ENCODE measurements around the gene PPP1R12B.
"Not testable (repeated sequence)": the region's sequence is repeated elsewhere in the genome, so short reads cannot be mapped to it uniquely, and the experiment has no call there.

PPP1R12B gene

GRCh38 chr1:202398439-202398838, 49.9 kb downstream of the PPP1R12B start:
- DNase-seq (ENCODE audit: low read depth) = not testable (repeated sequence)

DNA sequence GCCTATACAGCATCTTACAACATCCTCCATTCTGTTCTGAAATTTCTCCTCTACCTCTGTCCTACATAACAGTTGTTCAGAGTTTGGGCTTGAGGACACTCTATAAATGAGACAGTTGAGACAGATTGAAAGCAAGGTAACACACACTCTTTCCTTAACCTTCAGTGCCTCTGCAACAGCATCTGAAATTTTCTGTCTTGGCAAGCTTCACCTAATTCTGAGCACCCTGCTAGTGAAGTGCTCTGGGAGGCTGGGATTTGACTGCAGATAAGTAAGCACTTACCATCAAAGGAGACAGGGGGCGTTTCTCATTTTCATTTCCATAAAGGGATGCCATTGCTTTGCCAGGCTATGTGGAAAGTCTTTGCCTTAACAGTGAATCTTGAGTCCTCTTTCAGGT, 53.3 kb downstream of the PPP1R12B start:
- not testable (repeated sequence) for DNase-seq (ENCODE audit: low read depth)

DNA sequence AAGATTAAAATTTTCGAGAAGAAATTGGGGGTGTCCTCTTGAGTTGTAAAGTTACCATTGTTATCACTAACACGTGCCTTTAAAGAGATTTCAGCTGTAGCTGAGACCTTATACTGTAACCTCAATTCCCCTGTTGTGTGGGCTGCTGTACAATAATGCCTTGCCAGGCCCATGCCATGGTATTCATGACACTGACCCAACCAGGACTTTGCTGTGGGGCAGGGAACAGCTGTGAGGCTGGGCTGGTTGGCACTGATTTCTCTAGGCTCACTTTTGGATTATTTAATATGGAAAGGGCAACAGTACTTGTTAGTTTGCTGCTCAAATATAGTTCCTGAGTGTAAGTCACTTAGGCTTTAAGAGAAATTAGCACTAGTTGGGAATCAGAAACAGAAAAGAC, 54.9 kb downstream of the PPP1R12B start:
- not testable (repeated sequence) for DNase-seq (ENCODE audit: low read depth)

GRCh38 chr1:202405928-202406327, 57.4 kb downstream of the PPP1R12B start:
- DNase-seq (ENCODE audit: low read depth) = no peak

DNA sequence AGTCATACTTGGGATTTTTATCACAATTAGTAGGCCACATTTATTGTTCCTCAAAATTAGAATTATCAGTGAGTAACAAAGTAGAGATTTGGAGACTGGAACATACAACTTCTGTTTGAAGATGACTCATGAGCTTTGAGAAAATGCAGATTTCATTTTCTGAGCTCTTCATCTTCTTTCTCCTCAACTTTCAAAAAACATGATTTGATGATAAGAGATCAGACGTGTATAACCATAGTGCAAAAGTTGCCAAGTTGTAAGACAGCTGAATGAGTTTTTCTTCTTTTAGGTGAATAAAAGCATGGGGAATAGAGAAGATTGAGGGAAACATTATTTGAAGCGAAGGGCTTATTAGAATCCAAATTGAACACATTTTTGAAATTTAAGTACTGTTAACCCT, 58.4 kb downstream of the PPP1R12B start:
- not testable (repeated sequence) for DNase-seq (ENCODE audit: low read depth)

DNA sequence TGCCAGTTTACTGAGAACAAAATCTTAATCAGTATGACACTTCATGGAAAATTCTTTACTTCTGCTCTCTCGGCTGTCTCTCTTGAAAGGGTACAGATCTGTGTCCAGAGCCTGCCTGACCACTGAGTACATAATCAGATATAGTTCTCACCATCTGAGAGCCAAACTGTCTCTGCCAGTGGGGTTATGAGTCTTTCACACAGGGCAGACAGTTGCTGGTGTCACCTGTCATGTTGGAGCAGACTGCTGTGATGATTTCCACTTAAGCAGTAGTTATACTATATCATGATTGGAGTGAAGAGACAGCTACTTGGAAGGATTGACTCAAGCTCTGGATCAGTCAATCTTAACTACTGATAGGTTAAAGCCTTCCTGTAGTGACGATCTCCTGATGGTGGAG, 58.9 kb downstream of the PPP1R12B start:
- DNase-seq (ENCODE audit: low read depth) = not testable (repeated sequence)

DNA sequence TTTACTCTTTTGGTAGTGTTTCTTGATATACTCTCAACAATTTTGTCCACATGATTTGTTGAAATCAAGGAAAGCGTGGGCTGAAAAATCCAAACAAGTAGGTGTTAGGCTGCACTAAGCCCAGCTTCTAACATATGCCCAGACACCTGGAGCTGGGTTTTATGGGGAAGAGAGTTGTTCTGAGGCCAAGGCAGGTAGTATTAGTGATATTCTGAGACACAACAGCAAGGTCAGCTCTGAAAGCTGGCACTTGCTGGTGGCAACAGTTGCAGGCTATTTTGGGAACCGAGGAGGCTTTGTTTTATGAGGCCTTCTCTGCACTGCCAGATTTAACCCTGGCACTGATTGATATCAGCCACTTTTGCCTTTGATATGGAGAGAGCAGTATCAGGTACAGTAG, 61.8 kb downstream of the PPP1R12B start:
- not testable (repeated sequence) for DNase-seq (ENCODE audit: low read depth)

DNA sequence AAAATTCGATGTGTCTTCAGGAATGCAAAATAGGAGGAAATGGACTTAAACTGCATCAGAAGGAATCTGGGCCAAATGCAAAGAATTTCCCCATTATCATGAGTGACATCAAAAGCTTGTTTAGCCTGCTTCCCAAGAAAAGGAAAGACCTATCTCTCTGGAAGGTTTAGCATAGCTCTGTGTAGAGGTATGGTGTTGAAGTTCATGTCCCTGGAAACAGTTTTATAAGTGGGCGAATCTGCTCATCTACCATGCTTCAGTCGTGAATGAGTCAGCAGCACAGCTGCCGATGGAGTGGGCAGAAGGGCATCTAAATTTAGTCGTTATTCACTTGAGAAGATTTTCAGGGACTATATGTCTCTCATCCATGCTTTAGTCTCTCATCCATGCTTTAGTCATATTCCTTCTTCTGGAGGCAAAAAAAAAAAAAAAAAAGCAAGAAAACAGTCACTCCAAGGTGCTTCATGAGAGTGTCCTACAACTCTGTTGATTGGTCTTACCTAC, 62.4 kb downstream of the PPP1R12B start:
- peak; percentile 19 for DNase-seq (ENCODE audit: low read depth)

DNA sequence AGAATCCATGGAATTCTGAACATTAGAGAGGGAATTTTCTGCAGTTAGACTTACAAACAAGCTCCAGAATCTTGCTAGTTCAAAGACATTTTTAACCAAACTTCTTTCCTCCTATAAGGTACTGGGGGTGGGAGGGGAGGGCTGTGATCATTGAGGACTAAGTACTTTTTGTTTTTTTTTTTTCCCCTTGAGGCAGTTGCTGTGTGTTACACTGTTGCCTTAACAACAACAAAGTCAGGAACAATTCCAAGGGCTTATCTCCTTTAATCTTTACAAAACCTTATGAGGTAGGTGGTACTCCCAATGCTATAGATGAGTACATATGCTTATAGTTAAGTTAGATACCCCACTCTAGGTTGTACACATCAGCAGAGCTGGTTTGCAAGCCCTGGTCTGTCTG, 62.9 kb downstream of the PPP1R12B start:
- DNase-seq (ENCODE audit: low read depth) = no peak

DNA sequence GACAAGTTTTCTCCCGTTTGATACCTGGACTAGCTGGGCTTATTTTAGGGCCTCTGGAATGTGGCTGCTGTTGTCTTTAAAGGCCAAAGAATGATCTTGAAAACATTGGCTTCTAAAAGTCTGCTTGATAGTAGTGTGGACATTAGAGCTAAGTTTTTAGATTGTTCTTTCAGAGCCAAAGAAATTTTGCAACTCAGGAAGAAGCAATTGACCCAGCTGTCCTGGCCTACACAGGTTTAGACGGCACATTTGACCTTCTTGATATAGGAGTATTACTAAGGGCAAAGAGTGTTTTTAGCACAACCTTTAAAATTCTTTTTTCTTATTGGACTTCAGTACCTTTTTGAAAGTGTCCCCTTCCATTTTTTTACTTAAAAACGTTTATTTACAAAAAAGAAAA, 63.9 kb downstream of the PPP1R12B start:
- DNase-seq (ENCODE audit: low read depth) = not testable (repeated sequence)

GRCh38 chr1:202416641-202417040, 68.1 kb downstream of the PPP1R12B start:
- DNase-seq (ENCODE audit: low read depth) = no peak

GRCh38 chr1:202417141-202417540, 68.6 kb downstream of the PPP1R12B start:
- not testable (repeated sequence) for DNase-seq (ENCODE audit: low read depth)

DNA sequence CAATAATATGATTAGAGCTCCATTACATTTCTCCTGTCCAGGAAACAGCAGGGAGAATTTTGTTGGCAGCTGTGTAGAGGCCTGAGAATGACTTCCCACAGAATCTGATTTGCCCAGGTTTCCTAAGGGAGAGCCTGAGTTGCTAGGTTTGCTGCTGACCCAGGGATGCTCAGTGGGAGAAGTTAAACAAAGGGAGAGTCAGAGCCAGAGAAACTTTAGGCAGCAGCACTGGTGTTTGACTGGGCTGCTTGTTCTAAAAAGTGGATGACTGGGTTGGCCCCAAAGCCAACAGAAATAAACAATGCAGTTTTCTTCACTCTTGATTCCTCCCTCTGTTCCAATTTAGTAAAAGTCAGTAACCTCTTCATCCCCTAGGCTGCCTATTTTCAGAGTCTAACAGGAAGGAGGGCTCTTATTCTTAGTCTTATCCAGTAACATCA, 69.3 kb downstream of the PPP1R12B start:
- not testable (repeated sequence) for DNase-seq (ENCODE audit: low read depth)

GRCh38 chr1:202419731-202420130, 71.2 kb downstream of the PPP1R12B start:
- not testable (repeated sequence) for DNase-seq (ENCODE audit: low read depth)

DNA sequence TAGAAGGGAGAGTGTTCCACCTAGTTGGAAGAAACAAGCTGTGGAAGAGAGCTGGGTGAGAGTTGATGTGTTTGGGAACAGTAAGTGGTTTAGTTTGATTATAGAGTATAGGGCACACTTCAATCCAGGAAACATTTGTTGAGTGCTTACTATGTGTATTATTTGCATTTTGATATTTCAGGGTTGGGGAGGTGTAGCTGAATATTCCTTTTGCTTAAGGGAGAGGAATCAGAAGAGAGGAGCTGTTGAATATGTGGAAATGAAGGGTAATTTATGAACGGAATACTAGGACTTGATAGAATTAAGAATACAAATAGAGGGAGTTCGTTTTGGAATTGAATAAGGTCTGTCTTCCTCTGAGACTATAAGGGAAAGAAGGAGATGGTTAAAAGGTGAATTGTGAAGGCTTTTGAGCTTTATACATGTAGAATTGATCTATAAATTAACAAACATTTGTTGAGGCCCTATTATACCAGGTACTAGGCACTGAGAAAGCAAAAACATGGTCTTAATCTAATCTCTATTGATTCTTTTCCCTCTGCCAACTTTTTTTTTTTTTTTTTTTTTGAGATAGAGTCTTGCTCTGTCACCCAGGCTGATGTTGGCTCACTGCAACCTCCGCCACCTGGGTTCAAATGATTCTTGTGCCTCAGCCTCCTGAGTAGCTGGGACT, 72.1 kb downstream of the PPP1R12B start:
- not testable (repeated sequence) for DNase-seq (ENCODE audit: low read depth)

DNA sequence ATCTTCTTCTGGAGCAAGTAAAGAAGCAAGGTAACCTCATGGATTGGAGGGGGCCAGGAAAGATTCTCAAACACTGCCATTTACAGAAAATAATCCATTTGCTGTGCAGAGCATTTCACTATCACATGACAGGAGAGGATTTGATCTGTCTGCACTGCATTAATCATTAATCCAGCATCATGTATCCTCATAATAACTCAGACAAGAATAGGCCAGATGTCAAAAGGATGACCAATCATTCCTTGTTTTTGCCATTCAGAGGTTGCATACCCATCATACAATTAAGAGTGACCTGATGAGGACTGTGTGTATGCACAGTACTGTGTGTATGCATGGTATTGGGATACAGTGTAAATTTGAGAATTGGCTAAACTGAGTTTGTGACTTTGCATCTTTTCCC, 74.2 kb downstream of the PPP1R12B start:
- not testable (repeated sequence) for DNase-seq (ENCODE audit: low read depth)

GRCh38 chr1:202424260-202424659, 75.8 kb downstream of the PPP1R12B start:
- DNase-seq (ENCODE audit: low read depth) = not testable (repeated sequence)

- not testable (repeated sequence) for DNase-seq (ENCODE audit: low read depth)
Measured at GRCh38 chr1:202430111-202430510, 81.6 kb downstream of the PPP1R12B start.

GRCh38 chr1:202432338-202432737, 83.8 kb downstream of the PPP1R12B start:
- DNase-seq (ENCODE audit: low read depth) = not testable (repeated sequence)

DNA sequence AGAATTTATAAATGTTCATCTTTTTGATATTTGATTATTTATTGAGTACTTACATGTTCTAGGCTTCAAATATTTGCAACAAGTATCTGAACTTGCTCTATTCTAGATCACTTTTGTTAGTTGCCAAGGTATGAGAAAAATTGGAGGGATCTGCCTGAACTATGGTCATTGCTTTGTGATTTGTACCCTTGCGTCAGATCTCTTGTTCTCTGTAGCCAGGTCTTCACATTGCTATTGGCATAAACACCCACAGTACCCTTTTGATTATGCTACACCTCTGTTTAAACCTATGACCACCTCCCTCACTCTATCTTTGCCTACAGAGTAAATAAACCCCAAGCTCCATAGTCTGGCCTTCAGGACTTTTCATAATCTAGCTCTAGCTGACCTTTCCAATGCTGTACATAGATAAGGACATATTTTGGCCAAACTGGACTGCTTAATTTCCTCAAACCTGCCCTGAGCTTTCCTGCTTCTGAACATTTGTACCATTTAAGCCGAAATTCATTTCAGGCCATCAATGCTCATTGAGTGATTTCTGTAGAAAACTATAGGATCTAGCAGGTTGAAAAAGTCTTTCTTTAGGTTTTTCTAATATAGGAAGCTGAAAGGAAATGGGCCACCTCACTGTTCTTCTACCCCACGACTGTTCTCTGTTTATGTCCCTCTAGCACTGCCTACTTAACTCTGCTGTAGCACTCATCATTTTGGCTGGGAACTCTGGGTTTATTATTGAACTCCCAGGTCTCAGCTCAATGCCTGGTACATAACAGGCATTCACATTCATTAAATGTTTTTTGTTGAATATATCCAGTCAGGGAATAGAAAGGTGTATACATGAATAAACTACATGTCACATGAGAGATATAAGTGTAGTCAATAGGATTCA, 84.9 kb downstream of the PPP1R12B start:
- DNase-seq (ENCODE audit: low read depth) = no peak

- no peak for DNase-seq (ENCODE audit: low read depth)
Measured at GRCh38 chr1:202434059-202434458, 85.6 kb downstream of the PPP1R12B start.

DNA sequence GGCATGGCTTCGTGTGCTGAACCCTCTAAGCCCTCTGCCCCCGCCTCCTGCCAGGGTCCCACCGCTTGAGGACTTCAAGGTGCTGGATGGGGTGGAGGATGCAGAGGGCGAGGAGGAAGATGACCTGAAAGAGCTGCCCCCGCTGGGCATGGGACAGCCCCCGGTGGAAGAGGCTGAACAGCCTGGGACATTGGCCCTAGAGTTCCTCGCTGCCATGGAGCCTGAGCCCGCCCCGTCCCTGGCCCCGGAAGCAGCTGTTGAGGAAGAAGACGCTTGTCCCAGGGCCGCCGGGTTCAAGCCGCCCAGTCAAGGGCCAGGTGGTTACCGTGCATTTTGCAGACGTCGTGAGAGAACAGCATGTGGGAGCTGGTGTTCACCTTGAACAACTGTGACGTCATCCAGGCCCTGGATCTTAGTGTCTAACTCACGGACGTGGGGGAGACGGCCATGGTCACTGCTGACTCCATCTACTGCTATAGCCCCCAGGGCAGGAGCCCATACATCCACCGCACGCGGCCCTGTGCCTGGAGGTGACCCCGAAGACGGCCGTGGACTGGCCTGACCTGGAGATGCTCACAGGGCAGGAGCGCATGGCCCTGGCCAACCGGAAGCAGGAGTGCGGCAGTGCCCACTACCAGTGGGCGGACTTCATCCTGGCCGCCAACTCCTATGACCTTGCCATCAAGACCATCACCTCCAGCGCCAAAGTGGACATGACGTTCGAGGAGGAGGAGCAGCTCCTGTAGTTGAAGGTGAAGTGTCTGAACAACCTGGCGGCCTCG, 90.1 kb downstream of the PPP1R12B start:
- DNase-seq (ENCODE audit: low read depth) = no peak

Measured in ELR (cell line).